ENCODE results near the gene PRODH2. TPM values are rescaled to one million over a fixed set of nuclear protein-coding genes. Genes with fewer than 3 reads are reported as not detected.

PRODH2 gene
- total RNA-seq, 1 experiment from 2014 or later = 0.44 TPM

DNA sequence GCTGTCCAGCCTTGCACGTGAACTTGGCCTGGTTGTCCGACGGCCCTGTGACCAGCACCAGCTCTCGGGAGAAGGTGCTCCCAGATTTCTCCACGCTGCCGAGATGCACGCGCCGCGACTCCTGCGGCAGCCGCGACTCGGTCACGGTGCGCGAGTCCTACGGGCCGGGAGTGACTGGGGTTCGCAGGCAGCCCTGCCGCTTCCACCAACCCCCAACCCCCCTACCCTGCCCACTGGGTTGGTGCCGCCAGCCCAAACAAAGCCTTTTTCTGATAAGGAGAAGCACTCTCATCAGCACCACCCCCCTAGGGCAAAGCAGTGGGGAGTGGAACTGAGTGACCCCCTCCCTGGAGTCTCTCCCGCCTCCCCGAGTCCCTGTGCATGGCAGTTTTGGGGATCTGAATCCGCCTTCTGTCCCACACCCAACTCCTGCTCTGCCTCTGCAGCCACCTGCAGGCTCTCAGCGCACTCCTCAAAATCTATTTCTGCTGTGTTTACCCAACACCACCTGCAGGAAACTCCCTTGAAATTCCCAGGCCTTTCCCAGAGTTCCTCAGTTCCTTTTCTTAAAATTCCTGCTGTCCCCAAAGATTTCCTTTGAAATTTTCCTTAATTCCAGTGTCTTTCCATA, 33.5 kb upstream of the PRODH2 start:
- peak; percentile 35 for ATAC-seq
- H2AFZ ChIP-seq (ENCODE audit: low read depth, low read length, poor library complexity, severe bottlenecking) = peak overlapping the region; percentile 78
- POLR2A ChIA-PET = no interaction called here

More for the DNA sequence above, 33.5 kb upstream of the PRODH2 start:
- no peaks in the 10 kb centered on the region for H3K27me3 ChIP-seq (ENCODE audit: insufficient read depth, low read length)
- H3K4me3 ChIP-seq (replicated peaks in 1 of 2; ENCODE audit: low read depth in 1 of 2, low read length in 2 of 2) = peak overlapping the region; percentile 47 to 61
- H3K79me2 ChIP-seq (ENCODE audit: insufficient read depth, low read length) = no peaks in the 10 kb centered on the region
- intact Hi-C loops (cut with micrococcal nuclease) = no loop called here
- H4K20me1 ChIP-seq (ENCODE audit: insufficient read depth) = no peaks in the 10 kb centered on the region
- peak overlapping the region; percentile 98 for H3K4me2 ChIP-seq (ENCODE audit: low read length)
- RAD21 ChIA-PET (ENCODE audit: low non-redundant PET in 1 of 2, low total read pairs in 2 of 2, uncharacterized antibody in 2 of 2, unreplicated experiment in 2 of 2) = interaction anchor here in 1 of 2 experiments (0.6 to 0.7 kb wide), 3 partner anchors 8 to 85 kb away, joined by 3 to 6 read pairs (median 4); no protein-coding TSS in a partner anchor
- H3K9ac ChIP-seq (ENCODE audit: low read length) = peak overlapping the region; percentile 36
- H3K27ac ChIP-seq (ENCODE audit: low read depth, low read length) = no peak overlapping the region; the same call in 1 of the 2 replicates
- TF ChIP-seq YY1 (IDR thresholded peaks at IDR 0.05; ENCODE audit: extremely low read depth, insufficient replicate concordance, low read depth, low read length) (no peak), SRF (IDR thresholded peaks at IDR 0.05; ENCODE audit: low read depth) (no peak), EGR1 (IDR thresholded peaks at IDR 0.05; ENCODE audit: low read depth) (no peak), FOSL1 (IDR thresholded peaks at IDR 0.05; ENCODE audit: low read depth) (no peak), CBX3 (IDR thresholded peaks at IDR 0.05; ENCODE audit: low read depth) (no peak), POLR2AphosphoS5 (IDR thresholded peaks at IDR 0.05; ENCODE audit: low read depth, low read length) (no peak)
- TF ChIP-seq, protein P1, sequence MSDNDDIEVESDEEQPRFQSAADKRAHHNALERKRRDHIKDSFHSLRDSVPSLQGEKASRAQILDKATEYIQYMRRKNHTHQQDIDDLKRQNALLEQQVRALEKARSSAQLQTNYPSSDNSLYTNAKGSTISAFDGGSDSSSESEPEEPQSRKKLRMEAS (IDR thresholded peaks at IDR 0.05) = peak; percentile 71
- TF ChIP-seq, protein P2, sequence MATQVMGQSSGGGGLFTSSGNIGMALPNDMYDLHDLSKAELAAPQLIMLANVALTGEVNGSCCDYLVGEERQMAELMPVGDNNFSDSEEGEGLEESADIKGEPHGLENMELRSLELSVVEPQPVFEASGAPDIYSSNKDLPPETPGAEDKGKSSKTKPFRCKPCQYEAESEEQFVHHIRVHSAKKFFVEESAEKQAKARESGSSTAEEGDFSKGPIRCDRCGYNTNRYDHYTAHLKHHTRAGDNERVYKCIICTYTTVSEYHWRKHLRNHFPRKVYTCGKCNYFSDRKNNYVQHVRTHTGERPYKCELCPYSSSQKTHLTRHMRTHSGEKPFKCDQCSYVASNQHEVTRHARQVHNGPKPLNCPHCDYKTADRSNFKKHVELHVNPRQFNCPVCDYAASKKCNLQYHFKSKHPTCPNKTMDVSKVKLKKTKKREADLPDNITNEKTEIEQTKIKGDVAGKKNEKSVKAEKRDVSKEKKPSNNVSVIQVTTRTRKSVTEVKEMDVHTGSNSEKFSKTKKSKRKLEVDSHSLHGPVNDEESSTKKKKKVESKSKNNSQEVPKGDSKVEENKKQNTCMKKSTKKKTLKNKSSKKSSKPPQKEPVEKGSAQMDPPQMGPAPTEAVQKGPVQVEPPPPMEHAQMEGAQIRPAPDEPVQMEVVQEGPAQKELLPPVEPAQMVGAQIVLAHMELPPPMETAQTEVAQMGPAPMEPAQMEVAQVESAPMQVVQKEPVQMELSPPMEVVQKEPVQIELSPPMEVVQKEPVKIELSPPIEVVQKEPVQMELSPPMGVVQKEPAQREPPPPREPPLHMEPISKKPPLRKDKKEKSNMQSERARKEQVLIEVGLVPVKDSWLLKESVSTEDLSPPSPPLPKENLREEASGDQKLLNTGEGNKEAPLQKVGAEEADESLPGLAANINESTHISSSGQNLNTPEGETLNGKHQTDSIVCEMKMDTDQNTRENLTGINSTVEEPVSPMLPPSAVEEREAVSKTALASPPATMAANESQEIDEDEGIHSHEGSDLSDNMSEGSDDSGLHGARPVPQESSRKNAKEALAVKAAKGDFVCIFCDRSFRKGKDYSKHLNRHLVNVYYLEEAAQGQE (IDR thresholded peaks at IDR 0.05; ENCODE audit: low read depth) = no peak; the same call in 1 of the 2 replicates
- TF ChIP-seq, protein P3, sequence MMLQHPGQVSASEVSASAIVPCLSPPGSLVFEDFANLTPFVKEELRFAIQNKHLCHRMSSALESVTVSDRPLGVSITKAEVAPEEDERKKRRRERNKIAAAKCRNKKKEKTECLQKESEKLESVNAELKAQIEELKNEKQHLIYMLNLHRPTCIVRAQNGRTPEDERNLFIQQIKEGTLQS (IDR thresholded peaks at IDR 0.05) = no peak
- TF ChIP-seq, protein P4, sequence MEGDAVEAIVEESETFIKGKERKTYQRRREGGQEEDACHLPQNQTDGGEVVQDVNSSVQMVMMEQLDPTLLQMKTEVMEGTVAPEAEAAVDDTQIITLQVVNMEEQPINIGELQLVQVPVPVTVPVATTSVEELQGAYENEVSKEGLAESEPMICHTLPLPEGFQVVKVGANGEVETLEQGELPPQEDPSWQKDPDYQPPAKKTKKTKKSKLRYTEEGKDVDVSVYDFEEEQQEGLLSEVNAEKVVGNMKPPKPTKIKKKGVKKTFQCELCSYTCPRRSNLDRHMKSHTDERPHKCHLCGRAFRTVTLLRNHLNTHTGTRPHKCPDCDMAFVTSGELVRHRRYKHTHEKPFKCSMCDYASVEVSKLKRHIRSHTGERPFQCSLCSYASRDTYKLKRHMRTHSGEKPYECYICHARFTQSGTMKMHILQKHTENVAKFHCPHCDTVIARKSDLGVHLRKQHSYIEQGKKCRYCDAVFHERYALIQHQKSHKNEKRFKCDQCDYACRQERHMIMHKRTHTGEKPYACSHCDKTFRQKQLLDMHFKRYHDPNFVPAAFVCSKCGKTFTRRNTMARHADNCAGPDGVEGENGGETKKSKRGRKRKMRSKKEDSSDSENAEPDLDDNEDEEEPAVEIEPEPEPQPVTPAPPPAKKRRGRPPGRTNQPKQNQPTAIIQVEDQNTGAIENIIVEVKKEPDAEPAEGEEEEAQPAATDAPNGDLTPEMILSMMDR (IDR thresholded peaks at IDR 0.05 in 2 of 3, conservative IDR thresholded peaks at IDR 0.05 in 1 of 3; ENCODE audit: borderline replicate concordance in 1 of 3, insufficient read depth in 1 of 3, low read depth in 2 of 3, low read length in 2 of 3) = peak in 1 of 3 experiments; percentile 16; a peak in 1 of 6 replicates
- no TSS peak for BruUV-seq (replicated peaks)
- H3K36me3 ChIP-seq (ENCODE audit: control insufficient read depth in 1 of 2, insufficient read depth in 2 of 2, low read length in 2 of 2) = no peaks in the 10 kb centered on the region
- DNase-seq (ENCODE audit: low read depth, low spot score) = no peak
- CTCF ChIA-PET = interaction anchor here (0.7 kb wide), 1 partner anchor 168 kb away, joined by 4 read pairs; the partner anchor contains the start of gene ALKBH6
- H3K9me2 ChIP-seq (ENCODE audit: insufficient read depth) = no peaks in the 10 kb centered on the region
- H3K9me3 ChIP-seq (ENCODE audit: control insufficient read depth in 1 of 2, insufficient read depth in 1 of 2, low read depth in 1 of 2, low read length in 2 of 2) = no peaks in the 10 kb centered on the region
- H3K4me1 ChIP-seq (ENCODE audit: control insufficient read depth in 1 of 2, insufficient read depth in 2 of 2, low read length in 2 of 2) = peaks cover 17 to 35% of the 10 kb centered on the region in 2 experiments; a peak in 3 of 4 replicates
